HepG2 (cell line): ENCODE measurements around the gene HK2. TPM values are rescaled to one million over a fixed set of nuclear protein-coding genes. Genes with fewer than 3 reads are reported as not detected.
A peak's percentile ranks its signal among the peaks of the same experiment; 100 is the strongest.

Source experiments
- ATAC-seq: fragments of 200-7000 bp; cut with Tn5 transposase; 3 replicates; pipeline ENCODE4 v1.9.1; 2020; ENCODE audit warnings: mild to moderate bottlenecking, moderate library complexity
- BruUV-seq: library from RNA; stranded (reverse); fragments of 400-500 nt; replicated peaks from 2 replicates; lab custom pipeline; 2021; lab: Mats Ljungman, UMichigan
- CTCF ChIA-PET: fragments of 300-600 bp; formaldehyde crosslinking; extraction: SDS; loops from one replicate; lab custom pipeline; 2021; ENCODE audit warnings: low total read pairs, inconsistent platforms, low intra/inter-chr PET ratio; lab: Yijun Ruan, JAX
- POLR2A ChIA-PET: fragments of 350-600 bp; sonication (Branson Sonifier 250); formaldehyde crosslinking; loops from one replicate; lab custom pipeline; 2020; ENCODE audit warnings: antibody characterized with exemption, inconsistent platforms; lab: Yijun Ruan, JAX
- DNase-seq: peaks from one replicate; pipeline ENCODE4 v3.0.0-alpha.2; 2015; ENCODE audit warnings: low spot score
- FAIRE-seq: peaks from 3 replicates; lab custom pipeline; 2011; peaks lifted over from hg19 to GRCh38; lab: Jason Lieb, UNC
- H2AFZ ChIP-seq: one replicate; pipeline ENCODE4 v1.6.1; 2011; ENCODE audit warnings: low read length, inconsistent platforms
- H3K27ac ChIP-seq: fragments of 300-600 bp; 3 replicates; pipeline ENCODE4 v1.8.0; 2011; ENCODE audit warnings: mixed run types, mild to moderate bottlenecking, mixed read lengths, low read length, inconsistent platforms; ENCODE audit not compliant: insufficient read depth; ENCODE audit errors: extremely low read length
- H3K27me3 ChIP-seq, 2 experiments: fragments of 200-600 bp in 1 of 2; 2 replicates in 1 of 2; 3 replicates in 1 of 2; pipeline versions ENCODE4 v1.6.0 to v1.8.0; 2011; ENCODE audit warnings: low read length in 2 of 2, mild to moderate bottlenecking in 2 of 2, moderate library complexity in 2 of 2, inconsistent platforms in 1 of 2; ENCODE audit not compliant: insufficient read depth in 2 of 2, control insufficient read depth in 1 of 2
- H3K36me3 ChIP-seq, 2 experiments: fragments of 200-600 bp in 1 of 2; replicated peaks in 1 of 2; 2 replicates in 1 of 2; 3 replicates in 1 of 2; pipeline versions ENCODE4 v1.5.1 to v1.8.0; 2011; ENCODE audit warnings: low read length in 2 of 2, inconsistent platforms in 1 of 2; ENCODE audit not compliant: insufficient read depth in 2 of 2, control insufficient read depth in 1 of 2
- H3K4me1 ChIP-seq: 2 replicates; pipeline ENCODE4 v1.5.1; 2012; ENCODE audit warnings: low read length, inconsistent platforms; ENCODE audit not compliant: insufficient read depth
- H3K4me2 ChIP-seq: 2 replicates; pipeline ENCODE4 v1.6.0; 2011; ENCODE audit warnings: low read depth, low read length, inconsistent platforms
- H3K4me3 ChIP-seq, 3 experiments: fragments of 200-600 bp in 1 of 3; sonication (generic), shearing (Covaris generic) in 1 of 3; replicated peaks in 1 of 3; 2 replicates each; pipeline ENCODE4 v1.5.1; 2011 to 2016; ENCODE audit warnings: low read length in 3 of 3, inconsistent platforms in 2 of 3, low read depth in 2 of 3, mild to moderate bottlenecking in 2 of 3, control low read depth in 1 of 3, mixed read lengths in 1 of 3; ENCODE audit not compliant: insufficient read depth in 1 of 3
- H3K79me2 ChIP-seq: one replicate; pipeline ENCODE4 v1.6.1; 2011; ENCODE audit warnings: low read length, inconsistent platforms; ENCODE audit not compliant: insufficient read depth
- H3K9ac ChIP-seq: 2 replicates; pipeline ENCODE4 v1.6.0; 2011; ENCODE audit warnings: mild to moderate bottlenecking, low read depth, low read length, inconsistent platforms; ENCODE audit not compliant: insufficient read depth
- H3K9me3 ChIP-seq: 2 replicates; pipeline ENCODE4 v1.5.1; 2012; ENCODE audit warnings: mild to moderate bottlenecking, low read length
- H4K20me1 ChIP-seq: 2 replicates; pipeline ENCODE4 v1.6.0; 2011; ENCODE audit warnings: inconsistent platforms, mild to moderate bottlenecking, low read length, moderate library complexity; ENCODE audit not compliant: insufficient read depth
- AGO2 ChIP-seq: fragments of 200-400 bp; formaldehyde crosslinking; optimal IDR thresholded peaks from 2 replicates; pipeline ENCODE3; 2017; ENCODE audit warnings: mild to moderate bottlenecking, low read depth, low read length, moderate library complexity
- ETS1 ChIP-seq: sonication (generic); formaldehyde crosslinking; IDR thresholded peaks from 2 replicates; pipeline ENCODE4 v1.4.0; 2020; ENCODE audit warnings: missing genetic modification reagents
- NAIF1 ChIP-seq: sonication (generic); formaldehyde crosslinking; IDR thresholded peaks from 2 replicates; pipeline ENCODE4 v1.5.0; 2020; ENCODE audit warnings: mild to moderate bottlenecking, missing genetic modification reagents, borderline replicate concordance
- PATZ1 ChIP-seq: sonication (generic); formaldehyde crosslinking; IDR thresholded peaks from 2 replicates; pipeline ENCODE4 v1.4.0; 2020; ENCODE audit warnings: missing genetic modification reagents
- POLR2A ChIP-seq, 2 experiments: IDR thresholded peaks; 2 replicates each; pipeline ENCODE4 v1.6.1; 2011; ENCODE audit warnings: low read depth in 2 of 2, low read length in 2 of 2, mild to moderate bottlenecking in 1 of 2, moderate library complexity in 1 of 2; ENCODE audit not compliant: insufficient read depth in 1 of 2
- RBM22 ChIP-seq: fragments of 200-400 bp; formaldehyde crosslinking; optimal IDR thresholded peaks from 2 replicates; pipeline ENCODE3; 2017; ENCODE audit warnings: mild to moderate bottlenecking, low read length, moderate library complexity
- REPIN1 ChIP-seq: sonication (generic); formaldehyde crosslinking; IDR thresholded peaks from 2 replicates; pipeline ENCODE4 v1.8.0; 2022; ENCODE audit warnings: missing genetic modification reagents, low read depth, mild to moderate bottlenecking, borderline replicate concordance
- SRSF1 ChIP-seq: fragments of 200-400 bp; formaldehyde crosslinking; optimal IDR thresholded peaks from 2 replicates; pipeline ENCODE3; 2017; ENCODE audit warnings: mild to moderate bottlenecking, low read depth, low read length, moderate library complexity
- ZNF263 ChIP-seq: sonication (generic); formaldehyde crosslinking; IDR thresholded peaks from 2 replicates; pipeline ENCODE4 v1.4.0; 2020; ENCODE audit warnings: missing genetic modification reagents
- ZNF280B ChIP-seq: sonication (generic); formaldehyde crosslinking; IDR thresholded peaks from 2 replicates; pipeline ENCODE4 v1.5.0; 2020; ENCODE audit warnings: missing genetic modification reagents, mild to moderate bottlenecking, borderline replicate concordance
- ZNF512 ChIP-seq: sonication (generic); formaldehyde crosslinking; IDR thresholded peaks from 2 replicates; pipeline ENCODE4 v1.4.0; 2020; ENCODE audit warnings: mild to moderate bottlenecking, missing genetic modification reagents
- ZNF687 ChIP-seq: sonication (generic); formaldehyde crosslinking; IDR thresholded peaks from 2 replicates; pipeline ENCODE4 v1.5.1; 2020; ENCODE audit warnings: mild to moderate bottlenecking, missing genetic modification reagents, moderate library complexity
- ZNF780A ChIP-seq: sonication (generic); formaldehyde crosslinking; IDR thresholded peaks from 2 replicates; pipeline ENCODE4 v1.8.0; 2022; ENCODE audit warnings: mild to moderate bottlenecking, missing genetic modification reagents, moderate library complexity
- WGBS: methylation state at CpG from one replicate; pipeline ENCODE4 v1.1.6; 2017; ENCODE audit warnings: low lambda C conversion rate; 5-methylcytosine and 5-hydroxymethylcytosine counted together
- in situ Hi-C: cut with HindIII; loops from 2 replicates; pipeline ENCODE4 v1.10.0; 2017; ENCODE audit warnings: low pct_unique_long_range_greater_than_20kb; ENCODE audit not compliant: extremely low pct_ligation_motif_present
- intact Hi-C: fragments of 100-400 bp; cut with micrococcal nuclease; formaldehyde crosslinking; loops from one replicate; pipeline ENCODE4 v1.10.0; 2022; ENCODE audit not compliant: unreplicated experiment
- polyA plus RNA-seq, 8 experiments: library from polyadenylated mRNA; depleted of rRNA in 3 of 8; stranded (reverse) in 7 of 8; unstranded in 1 of 8; fragments of >200 nt; fragmentation: Illumina TruSeq in 4 of 8; extraction: Trizol in 4 of 8; gene quantifications; 2 replicates each; pipeline versions ENCODE4 v1.2.1 to v1.2.3, GENCODE V29; 2011 to 2016; ENCODE audit warnings: low read depth in 4 of 8, missing spikeins in 1 of 8, mixed read lengths in 1 of 8; ENCODE audit not compliant: insufficient read depth in 1 of 8
- total RNA-seq, 5 experiments: library from RNA; depleted of rRNA; stranded (reverse); fragments of >200 nt; fragmentation: Illumina TruSeq; extraction: Trizol; gene quantifications; 2 replicates each; pipeline ENCODE4 v1.2.3, GENCODE V29; 2016; ENCODE audit warnings: low read depth in 1 of 5

Gene HK2
- total and polyA plus RNA-seq, 2 of the 13 experiments (the other 11 are each of a cell fraction or from before 2014, with no cell fraction given), result 13.2 to 101 TPM

- ATAC-seq (no peak), DNase-seq (no peak), FAIRE-seq (no peak)
- no peaks in the 10 kb centered on the region for H3K4me1 ChIP-seq
- BruUV-seq, result no TSS peak
- POLR2A ChIA-PET, result no interaction called here
- no peak overlapping the region for H3K9ac ChIP-seq
- H3K4me2 ChIP-seq, result no peak overlapping the region
- no peak overlapping the region for H3K4me3 ChIP-seq
- H2AFZ ChIP-seq, result no peak overlapping the region
- H4K20me1 ChIP-seq, result no peaks in the 10 kb centered on the region
- intact Hi-C loops (no loop called here), in situ Hi-C loops (no loop called here)
- CTCF ChIA-PET, result no interaction called here
- WGBS, result 94% methylated on average over 18 of the region's 19 CpGs
- H3K27me3 ChIP-seq, result no peaks in the 10 kb centered on the region
- H3K9me3 ChIP-seq, result no peaks in the 10 kb centered on the region
- peaks cover 87 to 97% of the 10 kb centered on the region in 2 experiments for H3K36me3 ChIP-seq
- no peak overlapping the region for H3K27ac ChIP-seq
- TF ChIP-seq ZNF263 (CRISPR knock-in tag) (no peak), POLR2A (IDR thresholded peaks at IDR 0.05; ENCODE audit: insufficient read depth in 1 of 2, low read depth in 2 of 2, low read length in 2 of 2) (peak in 1 of 2 experiments; percentile 27; a peak in 1 of 4 replicates), ZNF512 (CRISPR knock-in tag) (no peak), PATZ1 (CRISPR knock-in tag) (no peak), ZNF780A (CRISPR knock-in tag) (no peak), NAIF1 (CRISPR knock-in tag) (no peak), REPIN1 (CRISPR knock-in tag) (no peak), ZNF280B (CRISPR knock-in tag) (0 out of 2 replicates have a peak, but pooled peaks have one; percentile 59), AGO2 (peak; percentile 41), RBM22 (peak; percentile 74), SRSF1 (peak; percentile 43), ZNF687 (CRISPR knock-in tag) (peak; percentile 37; the same call in 1 of the 2 replicates), ETS1 (CRISPR knock-in tag) (no peak)
- TF ChIP-seq, all 625 proteins: peak for 6
- H3K79me2 ChIP-seq, result no peaks in the 10 kb centered on the region
Measured at GRCh38 chr2:74881626-74882298, 47.8 kb downstream of the HK2 start.
